ENCODE data around the gene TMEM97. TPM values are rescaled to one million over a fixed set of nuclear protein-coding genes. Genes with fewer than 3 reads are reported as not detected.
A peak's percentile ranks its signal among the peaks of the same experiment; 100 is the strongest.
"Not testable (repeated sequence)": the region's sequence is repeated elsewhere in the genome, so short reads cannot be mapped to it uniquely, and the experiment has no call there.

The TMEM97 gene
- polyA plus RNA-seq (ENCODE audit: insufficient read length) = 58.0 TPM
- long read RNA-seq, donor 1, transcript TMEM97-201 (3 exons, 2,568 nt) = major isoform, 25 of 26 reads
- long read RNA-seq, donor 1, partial matches to known transcripts = 0 of 26 reads
- long read RNA-seq, donor 1, other reads (novel, unspliced or antisense) = 0 of 26 reads
- long read RNA-seq, donor 2, transcript TMEM97-201 (3 exons, 2,568 nt) = major isoform, 23 of 88 reads
- long read RNA-seq, donor 2, partial matches to known transcripts = 37 of 88 reads
- long read RNA-seq, donor 2, other reads (novel, unspliced or antisense) = 26 of 88 reads
- long read RNA-seq, donor 3, transcript TMEM97-201 (3 exons, 2,568 nt) = major isoform, 15 of 65 reads
- long read RNA-seq, donor 3, partial matches to known transcripts = 22 of 65 reads
- long read RNA-seq, donor 3, other reads (novel, unspliced or antisense) = 28 of 65 reads
- long read RNA-seq, donor 4, partial matches to known transcripts = 0 of 4 reads
- long read RNA-seq, donor 4, other reads (novel, unspliced or antisense) = 0 of 4 reads
- long read RNA-seq, donor 5, transcript TMEM97-201 (3 exons, 2,568 nt) = major isoform, 26 of 26 reads
- long read RNA-seq, donor 5, partial matches to known transcripts = 0 of 26 reads
- long read RNA-seq, donor 5, other reads (novel, unspliced or antisense) = 0 of 26 reads
- long read RNA-seq, donor 6, transcript TMEM97-201 (3 exons, 2,568 nt) = major isoform, 29 of 30 reads
- long read RNA-seq, donor 6, partial matches to known transcripts = 0 of 30 reads
- long read RNA-seq, donor 6, other reads (novel, unspliced or antisense) = 0 of 30 reads
- long read RNA-seq, donor 7, transcript TMEM97-201 (3 exons, 2,568 nt) = major isoform, 38 of 40 reads
- long read RNA-seq, donor 7, partial matches to known transcripts = 0 of 40 reads
- long read RNA-seq, donor 7, other reads (novel, unspliced or antisense) = 0 of 40 reads
- long read RNA-seq, donor 8, transcript TMEM97-201 (3 exons, 2,568 nt) = major isoform, 13 of 14 reads
- long read RNA-seq, donor 8, partial matches to known transcripts = 0 of 14 reads
- long read RNA-seq, donor 8, other reads (novel, unspliced or antisense) = 0 of 14 reads

DNA sequence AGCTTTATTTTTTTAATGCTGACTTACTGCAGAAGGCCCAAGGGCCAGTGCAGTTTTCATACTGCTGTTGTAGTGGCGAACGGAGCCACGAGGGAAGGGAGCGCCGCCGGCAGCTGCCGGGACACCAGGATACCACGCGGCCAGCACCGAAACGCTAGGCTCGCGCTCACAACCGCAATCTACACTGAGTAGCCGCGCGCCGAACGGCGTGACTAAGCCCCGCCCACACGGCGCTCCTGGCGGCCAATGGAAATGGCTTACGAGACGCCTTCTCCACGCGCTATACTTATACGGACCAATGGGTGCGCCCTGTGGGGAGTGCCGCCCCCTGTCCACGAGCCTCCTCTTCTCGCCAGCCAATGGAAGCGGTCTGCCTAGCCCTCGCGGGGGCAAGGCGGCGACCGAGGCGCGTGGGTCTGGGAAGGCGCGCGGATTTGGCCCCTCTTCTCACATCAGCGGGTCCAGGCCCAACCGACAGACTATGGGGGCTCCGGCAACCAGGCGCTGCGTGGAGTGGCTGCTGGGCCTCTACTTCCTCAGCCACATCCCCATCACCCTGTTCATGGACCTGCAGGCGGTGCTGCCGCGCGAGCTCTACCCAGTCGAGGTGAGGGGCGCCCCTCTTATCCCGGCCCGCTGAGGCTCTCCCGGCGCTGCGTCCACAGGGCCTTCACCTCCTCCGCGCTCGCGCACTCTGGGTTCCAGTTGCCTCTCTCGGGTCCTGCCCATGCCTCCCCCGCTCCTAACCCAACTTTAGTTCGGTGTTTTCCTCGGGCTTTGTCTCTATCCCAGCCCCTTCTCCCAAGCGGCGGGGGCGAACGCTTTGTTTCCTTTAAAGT lies at the start of gene TMEM97:
Gene TMEM97, plus strand, starts transcription at position 442 of the 839 bp plus-strand sequence. Its CDS starts 40 bp downstream, at position 482.
- DNase-seq = peak; percentile 96

DNA sequence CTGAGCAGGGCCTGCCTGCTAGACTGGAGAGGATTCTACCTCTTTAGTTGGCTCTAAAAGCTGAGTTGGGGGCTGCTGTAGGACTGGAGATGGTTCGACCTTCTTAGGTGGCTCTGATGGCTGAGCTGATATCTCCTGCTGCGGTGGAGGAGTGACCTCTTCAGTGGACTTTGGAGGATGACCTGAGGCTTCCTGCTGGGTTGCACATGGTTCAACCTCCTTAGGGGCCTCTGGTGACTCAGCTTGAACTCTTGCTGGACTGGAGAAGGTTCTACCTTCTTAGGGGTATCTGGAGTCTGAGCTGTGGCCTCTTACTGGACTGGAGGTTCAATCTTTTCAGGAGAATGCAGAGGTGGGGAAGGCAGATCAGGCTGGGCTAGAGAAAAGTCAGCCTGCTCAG lies 48.9 kb upstream of the TMEM97 start:
- no peak for DNase-seq

DNA sequence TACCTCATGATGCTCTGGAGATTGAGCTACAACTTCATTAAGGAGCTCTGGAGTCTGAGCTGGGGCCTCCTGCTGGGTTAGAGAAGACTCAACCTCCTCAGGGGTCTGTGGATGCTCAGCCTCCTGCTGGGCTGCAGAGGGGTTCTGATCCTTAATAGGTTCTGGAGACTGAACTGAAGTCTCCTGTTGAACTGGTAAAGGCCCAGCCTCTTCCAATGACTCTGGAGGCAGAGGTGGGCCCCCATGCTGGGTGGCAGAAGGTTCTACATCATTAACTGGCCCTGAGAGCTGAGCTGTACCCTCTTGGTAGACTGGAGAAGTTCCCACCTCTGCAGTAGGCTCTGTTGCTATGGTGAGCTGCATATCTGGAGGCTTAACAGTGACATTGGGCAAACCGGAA lies 48.1 kb upstream of the TMEM97 start:
- no peak for DNase-seq

DNA sequence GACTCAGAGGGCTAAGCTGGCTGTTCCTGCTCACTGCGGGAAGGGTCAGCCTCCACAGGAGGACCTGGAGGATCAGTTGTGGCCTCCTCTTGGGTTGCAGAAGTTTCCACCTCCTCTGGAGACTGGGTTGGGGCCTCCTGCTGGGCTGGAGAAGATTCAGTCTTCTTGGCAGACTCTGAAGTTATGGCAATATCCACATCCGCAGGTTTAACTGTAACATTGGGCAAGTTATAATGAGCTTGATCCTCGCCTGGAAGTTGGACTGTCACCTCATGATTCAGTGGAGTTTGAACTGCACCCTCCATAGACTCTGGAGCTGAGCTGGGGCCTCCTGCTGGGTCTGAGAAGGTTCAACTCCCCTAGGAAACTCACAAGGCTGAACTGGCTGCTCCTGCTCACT lies 47.6 kb upstream of the TMEM97 start:
- no peak for DNase-seq

DNA sequence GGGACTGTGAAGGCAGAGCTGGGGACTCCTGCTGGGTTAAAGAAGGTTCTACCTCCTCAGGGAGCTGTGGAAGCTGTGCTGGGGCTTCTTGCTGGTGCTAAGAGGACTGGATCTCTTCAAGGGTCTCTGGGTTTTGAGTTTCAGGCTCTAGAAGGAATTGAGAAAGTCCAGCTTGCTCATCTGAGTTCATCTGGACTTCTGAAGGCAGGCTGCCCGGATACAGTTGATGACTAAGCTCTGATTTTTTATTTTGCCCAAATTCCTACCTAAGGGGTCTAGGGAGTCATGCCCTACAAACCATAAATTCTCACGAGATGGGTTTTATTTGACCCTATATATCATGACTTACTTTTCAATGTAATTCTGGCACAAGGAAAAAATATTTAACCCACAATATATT lies 46.8 kb upstream of the TMEM97 start:
- DNase-seq = no peak

DNA sequence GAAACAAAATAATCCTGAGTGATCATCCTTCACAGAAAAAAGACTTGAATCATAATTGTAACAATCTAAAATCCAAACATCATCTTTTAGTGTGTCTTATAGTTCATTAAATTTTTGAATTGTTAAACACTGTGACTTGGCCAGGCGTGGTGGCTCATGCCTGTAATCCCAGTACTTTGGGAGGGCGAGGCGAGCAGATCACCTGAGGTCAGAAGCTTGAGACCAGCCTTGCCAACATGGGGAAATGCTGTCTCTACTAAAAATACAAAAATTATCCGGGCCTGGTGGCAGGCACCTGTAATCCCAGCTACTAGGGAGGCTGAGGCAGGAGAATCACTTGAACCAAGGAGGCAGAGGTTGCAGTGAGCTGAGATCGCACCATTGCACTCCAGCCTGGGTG lies 45.7 kb upstream of the TMEM97 start:
- not testable (repeated sequence) for DNase-seq

DNA sequence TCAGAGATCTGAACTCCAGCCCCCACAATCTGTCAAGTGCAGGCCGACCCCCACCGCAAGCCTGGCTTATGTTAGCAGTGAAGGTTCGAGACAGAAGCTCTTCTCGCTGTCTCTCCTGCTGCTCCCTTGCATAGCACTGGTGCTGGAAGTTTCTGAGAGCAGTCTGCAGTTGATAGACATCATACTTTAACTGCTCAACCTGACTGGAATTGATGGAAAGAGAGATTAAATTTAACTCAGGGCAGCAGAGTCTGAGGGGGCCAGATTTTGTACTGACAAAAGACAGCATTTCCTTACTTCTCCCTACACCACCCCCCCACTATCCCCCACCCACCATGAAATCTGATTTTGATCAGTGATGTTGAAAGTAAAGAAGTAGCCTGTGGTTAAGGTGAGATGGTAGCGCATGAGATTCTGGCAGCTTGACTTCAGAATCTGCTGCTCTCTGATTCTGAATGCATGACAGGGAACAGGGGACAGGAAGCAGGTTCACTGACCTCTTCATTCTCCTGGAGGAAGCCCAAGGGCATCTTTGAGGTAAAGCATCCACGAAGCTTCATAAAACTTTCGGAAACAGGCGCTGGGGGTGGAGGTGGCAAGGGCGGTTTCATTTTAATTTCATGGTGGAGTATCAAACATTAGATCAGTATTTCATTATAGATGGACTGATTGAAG lies 44.3 kb upstream of the TMEM97 start:
- DNase-seq = no peak

DNA sequence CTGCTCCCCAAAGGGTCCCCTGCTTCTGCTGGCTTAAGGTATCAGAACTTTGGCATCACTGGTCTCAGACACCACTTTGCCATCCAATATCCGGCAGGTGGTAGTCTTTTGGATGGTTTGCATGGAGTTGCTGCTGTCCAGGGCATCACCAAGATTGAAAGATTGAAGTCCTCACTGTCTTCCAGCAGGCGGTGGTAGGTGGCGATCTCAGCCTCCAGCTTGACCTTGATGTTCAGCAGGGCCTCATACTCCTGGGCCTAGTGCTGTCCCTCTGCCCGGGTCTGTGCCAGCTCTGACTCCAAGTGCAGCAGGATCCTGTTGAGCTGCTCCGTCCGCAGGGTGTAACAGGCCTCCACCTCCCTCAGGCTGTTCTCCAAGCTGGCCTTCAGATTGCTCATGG lies 43.0 kb upstream of the TMEM97 start:
- no peak for DNase-seq

DNA sequence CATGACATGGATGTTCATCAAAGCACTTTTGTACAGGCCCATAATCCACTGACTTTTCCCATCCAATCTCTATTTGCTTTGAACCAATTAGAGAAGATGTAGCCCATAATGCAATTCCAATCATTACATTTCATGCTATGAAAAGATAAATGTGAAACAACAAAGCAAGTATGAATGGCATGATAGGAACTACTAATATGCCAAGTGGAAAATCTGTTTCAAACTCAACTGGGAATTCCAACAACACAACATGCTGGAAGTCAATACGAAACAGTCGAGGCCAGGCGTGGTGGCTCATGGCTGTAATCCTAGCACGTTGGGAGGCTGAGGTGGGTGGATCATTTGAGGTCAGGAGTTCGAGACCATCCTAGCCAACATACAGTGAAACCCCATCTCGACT lies 39.6 kb upstream of the TMEM97 start:
- no peak for DNase-seq

DNA sequence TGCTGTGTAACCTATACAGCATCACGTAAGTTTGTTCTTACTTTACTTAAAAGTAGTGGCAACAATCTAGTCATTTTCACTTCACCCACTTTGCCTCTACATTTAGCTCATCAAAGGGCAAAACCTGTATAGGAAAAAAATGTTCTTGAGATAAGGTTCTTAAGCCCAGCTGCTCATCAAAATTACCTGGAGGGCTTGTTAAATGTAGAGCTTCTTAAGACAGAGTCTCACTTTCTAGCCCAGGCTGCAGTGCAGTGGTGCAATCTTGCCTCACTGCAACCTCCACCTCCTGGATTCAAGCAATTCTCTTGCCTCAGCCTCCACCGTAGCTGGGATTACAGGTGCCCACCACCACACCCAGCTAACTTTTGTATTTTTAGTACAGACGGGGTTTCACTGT lies 38.2 kb upstream of the TMEM97 start:
- DNase-seq = no peak

DNA sequence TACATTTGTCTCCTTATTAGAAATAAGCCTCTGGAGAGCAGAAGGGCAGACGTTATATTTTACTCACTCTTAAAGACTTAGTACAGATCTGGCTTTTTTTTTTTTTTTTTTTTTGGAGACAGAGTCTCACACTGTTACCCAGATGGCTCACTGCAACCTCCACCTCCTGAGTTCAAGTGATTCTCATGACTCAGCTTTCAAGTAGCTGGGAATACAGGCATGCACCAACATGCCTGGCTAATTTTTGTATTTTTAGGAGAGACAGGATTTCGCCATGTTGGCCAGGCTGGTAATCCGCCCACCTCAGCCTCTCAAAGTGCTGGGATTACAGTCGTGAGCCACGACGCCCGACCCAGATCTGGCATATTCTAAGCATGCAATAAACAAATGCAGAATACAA lies 36.4 kb upstream of the TMEM97 start:
- no peak for DNase-seq

DNA sequence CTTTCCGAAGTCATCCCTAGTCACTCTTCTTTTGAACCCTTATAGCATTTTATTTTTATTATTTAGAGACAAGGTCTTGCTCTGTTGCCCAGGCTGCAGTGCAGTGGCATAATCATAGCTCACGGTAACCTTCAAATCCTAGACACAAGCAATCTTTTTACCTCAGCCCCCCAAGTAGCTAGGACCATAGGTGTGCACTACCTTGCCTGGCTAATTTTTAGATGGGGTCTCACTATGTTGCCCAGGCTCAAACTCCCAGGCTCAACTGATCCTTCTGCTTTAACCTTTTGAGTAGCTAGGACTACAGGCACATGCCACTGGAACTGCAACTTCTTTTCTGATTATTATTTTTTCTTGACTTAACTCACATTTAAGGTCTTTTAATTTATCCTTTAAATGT lies 33.0 kb upstream of the TMEM97 start:
- no peak for DNase-seq

DNA sequence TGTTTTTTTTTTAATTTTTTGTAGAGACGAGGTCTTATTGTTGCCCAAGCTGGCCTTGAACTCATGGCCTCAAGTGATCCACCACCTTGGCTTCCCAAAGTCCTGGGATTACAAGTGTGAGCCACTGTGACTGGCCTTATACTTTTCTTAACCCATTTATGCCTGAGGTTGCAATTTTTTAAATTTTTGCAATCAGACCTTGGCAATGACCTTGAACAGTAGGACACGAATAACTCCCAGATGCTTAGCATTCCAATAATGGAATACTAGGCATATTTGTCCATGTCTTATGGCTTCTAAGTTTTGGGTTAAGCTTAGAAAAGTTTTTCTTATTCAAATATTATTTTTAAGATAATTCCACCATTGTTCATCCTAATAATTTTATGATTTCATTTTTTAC lies 28.3 kb upstream of the TMEM97 start:
- no peak for DNase-seq

DNA sequence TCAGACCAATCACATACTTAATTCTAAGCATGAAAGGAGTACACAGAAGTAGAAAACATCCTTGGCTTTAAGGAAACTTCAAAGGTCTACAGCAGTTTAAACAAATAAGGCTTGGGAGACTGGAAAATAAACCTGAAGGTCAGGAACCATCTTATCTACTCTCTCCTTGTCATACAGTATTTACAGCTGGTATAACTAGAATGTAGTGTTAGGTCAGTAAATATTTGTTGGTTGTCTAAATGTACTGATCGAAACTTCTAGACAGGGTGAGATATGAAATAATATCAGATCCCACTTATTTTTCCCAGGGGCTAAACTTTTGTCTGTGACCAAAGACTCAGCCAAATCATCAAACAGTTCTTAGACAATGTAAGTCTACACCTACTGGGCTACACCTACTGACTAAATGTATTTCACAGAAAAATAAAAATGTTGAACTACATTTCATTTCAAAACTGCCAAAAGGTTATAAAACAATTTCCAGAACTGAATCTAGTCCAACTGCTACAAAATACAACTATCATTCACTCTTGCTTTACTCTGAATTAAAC lies 27.1 kb upstream of the TMEM97 start:
- DNase-seq = no peak

DNA sequence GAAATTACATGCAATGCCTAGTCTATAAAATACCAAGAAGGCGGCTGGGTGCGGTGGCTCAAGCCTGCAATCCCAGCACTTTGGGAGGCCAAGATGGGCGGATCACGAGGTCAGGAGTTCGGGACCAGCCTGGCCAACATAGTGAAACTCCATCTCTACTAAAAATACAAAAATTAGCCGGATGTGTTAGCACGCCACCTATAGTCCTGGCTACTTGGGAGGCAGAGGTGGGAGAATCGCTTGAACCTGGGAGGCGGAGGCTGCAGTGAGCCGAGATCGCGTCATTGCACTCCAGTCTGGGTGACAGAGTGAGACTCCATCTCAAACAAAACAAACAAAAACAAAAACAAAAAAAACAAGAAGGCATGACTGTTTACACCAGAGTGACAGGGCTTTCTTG lies 26.1 kb upstream of the TMEM97 start:
- not testable (repeated sequence) for DNase-seq

DNA sequence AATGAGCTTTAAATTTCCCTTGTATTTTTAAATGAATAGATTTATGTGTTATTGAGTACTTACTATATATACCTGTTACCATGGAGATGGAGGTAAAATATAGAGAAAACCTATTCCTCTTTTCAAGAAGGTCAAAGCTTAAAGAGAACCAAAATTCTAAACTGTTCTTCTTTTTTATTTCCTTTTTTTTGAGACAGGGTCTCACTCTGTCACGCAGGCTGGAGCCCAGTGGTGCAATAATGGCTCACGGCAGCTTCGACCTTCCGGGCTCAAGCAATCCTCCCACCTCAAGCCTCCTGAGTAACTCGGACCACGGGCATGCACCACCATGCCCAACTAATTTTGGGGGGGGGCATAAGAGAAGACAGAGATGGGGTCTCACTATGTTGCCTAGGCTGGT lies 25.0 kb upstream of the TMEM97 start:
- no peak for DNase-seq

DNA sequence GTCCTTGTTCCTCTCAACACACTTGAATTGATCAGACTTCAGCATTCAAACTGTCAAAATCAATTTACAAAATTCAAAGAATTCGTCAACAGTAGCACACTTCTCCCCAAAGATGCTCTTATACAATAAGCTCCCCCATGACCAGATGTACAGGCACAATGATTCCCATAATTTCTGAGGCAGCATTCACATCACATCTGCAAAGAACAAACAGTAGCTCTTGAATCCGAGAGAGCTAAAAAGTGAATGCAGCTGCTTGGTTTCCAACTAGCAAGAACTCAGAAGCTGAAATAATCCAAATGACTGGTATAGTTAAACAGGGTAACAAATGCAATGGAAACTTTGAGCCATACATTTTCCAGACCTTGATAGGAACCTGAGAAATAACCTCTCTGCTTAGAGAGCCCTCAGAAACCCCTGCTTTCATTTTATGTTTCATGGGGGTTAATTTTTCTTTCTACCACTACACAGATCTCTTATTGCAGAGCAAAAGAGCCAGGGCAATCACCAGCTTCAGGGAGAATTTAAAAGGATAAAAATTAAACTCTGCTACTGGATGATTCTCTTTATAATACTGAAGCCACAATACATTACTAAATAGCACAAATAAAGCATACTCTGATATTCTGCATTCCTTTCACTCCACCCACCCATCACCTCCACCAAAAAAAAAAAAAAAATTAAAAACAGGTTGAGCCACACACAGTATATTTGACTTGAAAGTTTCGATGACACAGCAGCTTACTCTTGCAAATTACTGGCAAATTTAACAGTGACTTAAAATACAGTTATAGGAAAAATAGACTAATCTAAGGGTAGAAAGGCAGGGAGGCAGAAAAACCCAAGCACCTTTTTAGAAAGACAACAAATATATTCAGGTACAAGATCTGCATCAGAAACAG lies 23.1 kb upstream of the TMEM97 start:
- no peak for DNase-seq

DNA sequence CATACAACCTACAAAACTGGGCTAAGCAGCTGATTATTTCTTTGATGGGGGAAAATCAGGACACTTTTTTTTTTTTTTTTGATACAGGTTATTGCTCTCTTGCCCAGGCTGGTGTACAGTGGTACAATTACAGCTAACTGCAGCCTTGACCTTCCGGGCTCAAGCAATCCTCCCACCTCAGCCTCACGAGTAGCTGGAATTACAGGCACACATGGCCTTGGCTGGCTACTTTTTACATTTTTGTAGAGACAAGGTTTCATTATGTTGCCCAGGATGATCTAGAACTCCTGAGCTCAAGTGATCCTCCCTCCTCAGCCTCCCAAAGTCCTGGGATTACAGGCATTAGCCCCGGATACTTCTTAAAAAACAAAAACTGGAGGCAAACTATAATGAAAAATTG lies 20.6 kb upstream of the TMEM97 start:
- no peak for DNase-seq

DNA sequence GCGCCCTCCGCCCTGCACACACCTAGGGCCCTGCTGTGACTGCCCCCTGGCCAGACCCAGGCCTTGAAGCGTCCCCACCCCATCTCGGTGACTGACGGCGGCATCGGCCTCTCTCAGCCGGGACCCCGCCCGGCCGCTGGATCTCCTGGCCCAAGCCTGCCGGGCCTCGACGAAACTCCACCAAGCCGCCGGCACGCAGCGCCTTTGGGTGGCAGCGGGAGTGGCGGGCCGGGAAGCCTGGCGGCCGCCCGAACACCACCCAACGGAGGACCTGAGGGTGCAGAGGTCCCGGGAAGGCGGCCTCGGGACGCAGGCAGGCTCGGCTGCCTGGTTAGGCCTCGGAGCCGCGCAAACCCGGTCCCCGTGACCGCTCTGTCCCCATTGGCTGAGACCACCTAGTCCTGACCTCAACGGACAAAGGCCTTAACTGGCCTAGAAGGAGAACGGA lies 12.0 kb upstream of the TMEM97 start:
- DNase-seq = no peak

DNA sequence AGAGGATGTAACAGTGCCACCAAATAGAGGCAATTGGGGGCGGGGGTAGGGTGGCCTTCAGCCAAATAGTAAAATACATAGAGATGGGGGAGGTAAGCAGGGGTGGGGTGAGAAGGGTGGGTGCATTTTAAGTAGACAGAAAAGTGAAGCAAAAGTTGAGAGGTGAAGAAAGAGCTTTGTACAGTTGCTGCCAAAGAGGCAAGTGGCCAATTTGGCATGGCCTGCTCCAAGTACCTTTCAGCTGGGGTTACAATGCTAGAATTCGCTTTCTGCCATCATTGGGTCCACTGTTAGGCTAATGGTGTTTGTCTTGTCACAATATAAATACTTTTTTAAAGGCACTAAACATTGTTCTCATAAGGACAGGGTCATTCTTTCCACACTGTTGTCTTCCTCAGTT lies 5.2 kb upstream of the TMEM97 start:
- no peak for DNase-seq

Data from left kidney (tissue), 8 donors.